Osteoblast (primary cell): ENCODE measurements around the gene DEFB113. TPM values are rescaled to one million over a fixed set of nuclear protein-coding genes. Genes with fewer than 3 reads are reported as not detected.
"Not testable (repeated sequence)": the region's sequence is repeated elsewhere in the genome, so short reads cannot be mapped to it uniquely, and the experiment has no call there.

Source experiments
- DNase-seq: peaks from one replicate; pipeline ENCODE4 v3.0.0; 2011; ENCODE audit warnings: low spot score, mixed read lengths; ENCODE audit not compliant: insufficient read length; ENCODE audit errors: missing footprints
- H2AFZ ChIP-seq: 2 replicates; pipeline ENCODE4 v1.6.0; 2011; ENCODE audit warnings: mild to moderate bottlenecking, low read length
- H3K27ac ChIP-seq: 2 replicates; pipeline ENCODE4 v1.5.1; 2011; ENCODE audit warnings: mild to moderate bottlenecking, low read depth, low read length, moderate library complexity
- H3K27me3 ChIP-seq: 2 replicates; pipeline ENCODE4 v1.6.0; 2012; ENCODE audit warnings: mild to moderate bottlenecking, control low read depth, inconsistent platforms, low read length, moderate library complexity; ENCODE audit not compliant: insufficient read depth
- H3K36me3 ChIP-seq: 2 replicates; pipeline ENCODE4 v1.5.1; 2011; ENCODE audit warnings: mild to moderate bottlenecking, low read length, control low read depth, moderate library complexity; ENCODE audit not compliant: insufficient read depth
- H3K4me1 ChIP-seq: 2 replicates; pipeline ENCODE4 v1.5.1; 2011; ENCODE audit warnings: mild to moderate bottlenecking, low read length, control low read depth, moderate library complexity; ENCODE audit not compliant: insufficient read depth
- H3K4me2 ChIP-seq: 2 replicates; pipeline ENCODE4 v1.6.0; 2011; ENCODE audit warnings: mild to moderate bottlenecking, low read length; ENCODE audit not compliant: insufficient read depth
- H3K4me3 ChIP-seq: fragments of 200-600 bp; sonication (generic); 3 replicates; pipeline ENCODE4 v1.5.1; 2012; ENCODE audit warnings: mild to moderate bottlenecking, low read length, inconsistent platforms; ENCODE audit not compliant: insufficient read depth
- H3K79me2 ChIP-seq: 2 replicates; pipeline ENCODE4 v1.6.0; 2012; ENCODE audit warnings: mild to moderate bottlenecking, low read length, control low read depth, inconsistent platforms; ENCODE audit not compliant: insufficient read depth
- H3K9me3 ChIP-seq: 2 replicates; pipeline ENCODE4 v1.5.1; 2011; ENCODE audit warnings: low read depth, low read length, control low read depth
- H4K20me1 ChIP-seq: 2 replicates; pipeline ENCODE4 v1.6.0; 2012; ENCODE audit warnings: mild to moderate bottlenecking, low read length, control low read depth; ENCODE audit not compliant: insufficient read depth
- total RNA-seq: library from RNA; depleted of rRNA; stranded (reverse); fragments of >200 nt; gene quantifications from 2 replicates; pipeline ENCODE4 v1.2.3, GENCODE V29; 2012
- TF ChIP-seq, protein P1 (sequence below): IDR thresholded peaks from 2 replicates; pipeline ENCODE4 v1.5.1; 2011; ENCODE audit warnings: mild to moderate bottlenecking, low read depth, low read length, moderate library complexity; ENCODE audit errors: extremely low read depth

DEFB113 gene
- total RNA-seq, 1 donor: not detected

DNA sequence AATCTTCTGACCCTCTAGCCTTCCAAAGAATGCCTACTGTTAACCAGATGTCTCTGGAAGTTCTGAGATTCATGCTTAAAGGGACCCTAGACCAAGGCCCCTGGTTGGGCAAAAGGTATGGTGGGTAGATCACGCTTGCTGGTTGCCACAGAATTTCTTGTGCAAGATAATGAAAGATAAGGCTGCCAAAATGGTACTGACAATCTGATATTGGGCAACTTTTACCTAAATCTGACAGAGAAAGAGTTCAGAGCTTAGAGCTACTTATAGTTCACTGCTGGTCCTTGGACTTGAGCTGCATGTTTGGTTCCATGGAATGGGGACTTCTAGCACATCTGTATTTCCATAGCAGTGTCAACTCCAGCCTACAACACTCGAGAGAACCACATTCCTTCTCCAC, 17.5 kb downstream of the DEFB113 start:
- Histone ChIP-seq H3K9me3 (no peaks in the 10 kb centered on the region), H3K36me3 (no peaks in the 10 kb centered on the region)

DNA sequence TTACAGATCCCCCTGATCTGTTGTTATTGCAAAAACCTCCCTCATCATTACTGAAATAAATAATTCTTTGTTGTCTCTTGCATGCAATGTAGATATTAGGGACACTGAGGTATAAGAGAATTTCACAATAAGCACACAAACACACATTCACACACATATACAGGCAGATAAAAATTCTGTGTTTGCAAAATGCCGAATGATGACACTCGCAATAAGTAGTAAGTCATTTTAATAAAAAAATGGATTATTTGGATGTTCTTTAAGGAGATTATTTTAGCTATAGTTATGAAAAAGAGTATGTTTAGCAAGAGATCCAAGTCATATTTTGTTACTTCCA, 19.0 kb downstream of the DEFB113 start:
- Histone ChIP-seq H3K27ac (no peak overlapping the region), H3K9me3 (no peaks in the 10 kb centered on the region), H2AFZ (no peak overlapping the region), H3K79me2 (no peaks in the 10 kb centered on the region), H4K20me1 (no peaks in the 10 kb centered on the region), H3K4me2 (no peak overlapping the region), H3K4me1 (no peaks in the 10 kb centered on the region), H3K27me3 (no peaks in the 10 kb centered on the region), H3K36me3 (no peaks in the 10 kb centered on the region), H3K4me3 (no peak overlapping the region)
- TF ChIP-seq, protein P1, sequence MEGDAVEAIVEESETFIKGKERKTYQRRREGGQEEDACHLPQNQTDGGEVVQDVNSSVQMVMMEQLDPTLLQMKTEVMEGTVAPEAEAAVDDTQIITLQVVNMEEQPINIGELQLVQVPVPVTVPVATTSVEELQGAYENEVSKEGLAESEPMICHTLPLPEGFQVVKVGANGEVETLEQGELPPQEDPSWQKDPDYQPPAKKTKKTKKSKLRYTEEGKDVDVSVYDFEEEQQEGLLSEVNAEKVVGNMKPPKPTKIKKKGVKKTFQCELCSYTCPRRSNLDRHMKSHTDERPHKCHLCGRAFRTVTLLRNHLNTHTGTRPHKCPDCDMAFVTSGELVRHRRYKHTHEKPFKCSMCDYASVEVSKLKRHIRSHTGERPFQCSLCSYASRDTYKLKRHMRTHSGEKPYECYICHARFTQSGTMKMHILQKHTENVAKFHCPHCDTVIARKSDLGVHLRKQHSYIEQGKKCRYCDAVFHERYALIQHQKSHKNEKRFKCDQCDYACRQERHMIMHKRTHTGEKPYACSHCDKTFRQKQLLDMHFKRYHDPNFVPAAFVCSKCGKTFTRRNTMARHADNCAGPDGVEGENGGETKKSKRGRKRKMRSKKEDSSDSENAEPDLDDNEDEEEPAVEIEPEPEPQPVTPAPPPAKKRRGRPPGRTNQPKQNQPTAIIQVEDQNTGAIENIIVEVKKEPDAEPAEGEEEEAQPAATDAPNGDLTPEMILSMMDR: no peak
- no peak for DNase-seq

More for the DNA sequence above, 17.5 kb downstream of the DEFB113 start:
- H3K27me3 ChIP-seq: no peaks in the 10 kb centered on the region
- TF ChIP-seq, protein P1: no peak
- no peak overlapping the region for H3K4me2 ChIP-seq
- H3K4me1 ChIP-seq: no peaks in the 10 kb centered on the region
- H4K20me1 ChIP-seq: no peaks in the 10 kb centered on the region
- H3K27ac ChIP-seq: no peak overlapping the region
- no peaks in the 10 kb centered on the region for H3K79me2 ChIP-seq
- H2AFZ ChIP-seq: no peak overlapping the region
- peak; percentile 5 for DNase-seq
- no peak overlapping the region for H3K4me3 ChIP-seq

DNA sequence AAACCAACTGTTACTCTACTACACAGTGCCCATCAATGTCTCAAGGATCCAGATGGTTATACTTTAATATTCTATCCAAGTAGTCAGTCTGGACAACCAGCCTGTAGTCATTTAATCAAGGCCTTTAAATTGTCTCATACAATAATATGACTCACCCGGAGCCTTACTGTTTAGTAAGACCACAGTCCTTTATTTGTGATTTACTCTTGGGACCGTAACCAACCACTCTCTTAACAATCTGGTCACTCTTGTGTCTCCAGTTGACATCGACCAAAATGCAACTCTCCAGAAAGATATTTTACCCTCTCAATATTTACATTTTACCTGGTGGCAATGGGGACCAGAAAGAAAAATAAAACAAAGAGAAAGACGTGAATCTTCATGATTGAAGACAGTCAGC, 20.4 kb downstream of the DEFB113 start:
- Histone ChIP-seq H4K20me1 (no peaks in the 10 kb centered on the region), H3K27ac (no peak overlapping the region), H3K4me3 (no peak overlapping the region), H3K27me3 (no peaks in the 10 kb centered on the region), H3K4me1 (no peaks in the 10 kb centered on the region), H2AFZ (no peak overlapping the region), H3K4me2 (no peak overlapping the region), H3K36me3 (no peaks in the 10 kb centered on the region), H3K79me2 (no peaks in the 10 kb centered on the region), H3K9me3 (peaks cover 2% of the 10 kb centered on the region)
- no peak for DNase-seq
- TF ChIP-seq, protein P1: no peak

DNA sequence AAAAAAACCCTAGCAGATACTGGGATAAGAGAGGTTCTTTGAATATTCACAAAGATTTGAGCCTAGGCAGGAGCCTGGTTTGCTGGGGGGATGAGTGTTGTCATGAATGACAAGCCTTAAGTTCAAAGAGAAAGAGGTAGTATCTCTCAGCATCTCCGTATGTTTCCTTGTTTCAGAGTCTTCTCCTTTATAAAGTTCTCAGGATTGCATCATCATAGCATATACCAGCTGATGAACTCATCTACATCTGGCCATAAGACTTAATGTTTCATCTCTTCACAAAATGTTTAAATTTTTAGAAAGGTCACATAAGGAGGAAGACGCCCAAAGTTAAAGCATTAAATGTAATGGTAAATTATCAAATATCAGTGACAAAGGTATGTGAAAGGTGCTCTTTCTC, 22.6 kb downstream of the DEFB113 start:
- DNase-seq: no peak
- Histone ChIP-seq H3K9me3 (peaks cover 2% of the 10 kb centered on the region), H2AFZ (no peak overlapping the region), H3K79me2 (no peaks in the 10 kb centered on the region), H3K27me3 (no peaks in the 10 kb centered on the region), H3K4me3 (no peak overlapping the region), H3K36me3 (no peaks in the 10 kb centered on the region), H3K4me1 (no peaks in the 10 kb centered on the region), H3K27ac (no peak overlapping the region), H4K20me1 (no peaks in the 10 kb centered on the region), H3K4me2 (no peak overlapping the region)
- TF ChIP-seq, protein P1: no peak

DNA sequence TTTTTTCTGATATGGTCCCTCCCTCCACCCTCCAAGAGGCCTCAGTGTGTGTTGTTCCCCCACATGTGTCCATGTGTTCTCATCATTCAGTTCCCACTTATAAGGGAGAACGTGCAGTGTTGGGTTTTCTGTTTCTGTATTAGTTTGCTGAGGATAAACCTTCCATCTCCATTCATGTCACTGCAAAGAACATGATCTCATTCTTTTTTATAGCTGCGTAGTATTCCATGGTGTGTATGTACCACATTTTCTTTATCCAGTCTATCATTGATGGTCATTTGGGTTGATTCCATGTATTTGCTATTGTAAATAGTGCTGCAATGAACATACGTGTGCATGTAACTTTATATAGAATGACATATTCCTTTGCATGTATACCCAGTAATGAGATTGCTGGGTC, 25.4 kb downstream of the DEFB113 start:
- H3K36me3 ChIP-seq, H3K79me2 ChIP-seq, H3K9me3 ChIP-seq, H3K4me2 ChIP-seq, DNase-seq, H3K27ac ChIP-seq, H3K27me3 ChIP-seq, H3K4me1 ChIP-seq, H3K4me3 ChIP-seq, H2AFZ ChIP-seq, H4K20me1 ChIP-seq: not testable (repeated sequence)
